GM20000 (cell line): ENCODE data around the gene ZNF837.

Experiments
- DNase-seq: peaks from one replicate; pipeline ENCODE4 v3.0.0; 2012; ENCODE audit warnings: low spot score
- CTCF ChIP-seq: IDR thresholded peaks from 2 replicates; pipeline ENCODE4 v1.5.1; 2012; ENCODE audit warnings: mild to moderate bottlenecking, control low read depth; ENCODE audit errors: extremely low read depth, missing control alignments

ZNF837 gene

DNA sequence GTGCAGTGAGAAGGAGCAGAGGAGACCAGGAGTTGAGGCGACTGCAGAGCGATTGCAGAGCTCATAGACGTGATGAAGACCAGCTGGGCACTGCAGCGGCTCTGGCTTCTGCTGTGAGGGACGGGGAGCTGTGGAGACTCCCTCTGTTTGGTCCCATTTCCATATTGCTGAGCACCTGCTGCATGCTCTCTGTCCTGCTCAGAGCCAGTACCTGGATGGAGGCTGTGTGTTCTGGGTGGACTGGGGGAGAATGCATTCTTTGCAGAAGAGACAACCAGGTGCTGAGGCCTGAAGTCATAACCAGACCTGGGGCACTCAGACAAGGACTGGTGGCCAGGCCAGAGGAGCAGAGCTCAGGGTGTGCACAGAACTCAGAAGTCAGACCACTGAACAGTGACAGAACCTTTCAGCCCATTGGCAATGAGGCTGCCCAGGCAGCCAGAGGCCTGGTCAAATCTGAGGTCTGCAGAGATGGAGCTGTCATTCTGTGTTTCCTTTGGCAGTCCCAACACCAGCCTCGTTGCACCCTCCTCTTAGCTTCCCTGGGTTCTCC is 26.3 kb downstream of the ZNF837 start:
- DNase-seq: no peak
- TF ChIP-seq CTCF: no peak

DNA sequence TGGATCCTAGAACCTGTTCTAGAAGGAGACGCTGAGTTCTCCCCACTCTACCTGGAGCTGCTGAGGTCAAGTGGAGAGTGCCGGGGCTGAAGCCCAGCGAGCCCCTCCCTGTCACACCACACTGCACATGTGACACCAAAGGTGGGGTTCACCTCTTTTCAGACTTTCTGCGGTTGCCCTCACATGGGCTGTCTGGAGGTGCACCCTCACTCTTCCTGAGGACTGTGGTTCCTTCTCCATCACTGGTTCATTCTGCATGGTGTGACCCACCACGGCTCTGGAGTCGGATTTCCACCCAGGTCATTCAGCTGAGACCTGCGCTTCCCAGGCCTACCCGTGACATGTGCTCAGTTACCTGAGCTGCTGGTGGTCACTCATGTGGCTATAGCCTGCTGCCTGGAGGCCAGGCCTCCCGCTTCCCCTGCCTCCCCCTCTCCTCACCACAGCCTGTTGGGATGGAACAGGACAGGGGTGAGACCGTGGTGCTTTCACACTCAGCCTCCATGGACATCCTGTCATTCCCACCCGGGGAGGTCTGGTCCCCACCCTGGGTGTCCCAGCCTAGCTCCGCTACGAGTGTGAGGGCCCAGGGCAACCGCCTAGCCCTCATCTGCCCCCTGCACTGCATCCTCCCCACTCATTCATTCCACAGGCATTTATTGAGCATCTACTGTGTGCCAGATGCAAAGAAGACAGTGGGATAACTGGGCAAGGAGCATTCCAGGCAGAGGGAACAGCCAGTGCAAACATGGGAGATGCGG is 26.9 kb downstream of the ZNF837 start:
- DNase-seq: no peak
- no peak for TF ChIP-seq CTCF

DNA sequence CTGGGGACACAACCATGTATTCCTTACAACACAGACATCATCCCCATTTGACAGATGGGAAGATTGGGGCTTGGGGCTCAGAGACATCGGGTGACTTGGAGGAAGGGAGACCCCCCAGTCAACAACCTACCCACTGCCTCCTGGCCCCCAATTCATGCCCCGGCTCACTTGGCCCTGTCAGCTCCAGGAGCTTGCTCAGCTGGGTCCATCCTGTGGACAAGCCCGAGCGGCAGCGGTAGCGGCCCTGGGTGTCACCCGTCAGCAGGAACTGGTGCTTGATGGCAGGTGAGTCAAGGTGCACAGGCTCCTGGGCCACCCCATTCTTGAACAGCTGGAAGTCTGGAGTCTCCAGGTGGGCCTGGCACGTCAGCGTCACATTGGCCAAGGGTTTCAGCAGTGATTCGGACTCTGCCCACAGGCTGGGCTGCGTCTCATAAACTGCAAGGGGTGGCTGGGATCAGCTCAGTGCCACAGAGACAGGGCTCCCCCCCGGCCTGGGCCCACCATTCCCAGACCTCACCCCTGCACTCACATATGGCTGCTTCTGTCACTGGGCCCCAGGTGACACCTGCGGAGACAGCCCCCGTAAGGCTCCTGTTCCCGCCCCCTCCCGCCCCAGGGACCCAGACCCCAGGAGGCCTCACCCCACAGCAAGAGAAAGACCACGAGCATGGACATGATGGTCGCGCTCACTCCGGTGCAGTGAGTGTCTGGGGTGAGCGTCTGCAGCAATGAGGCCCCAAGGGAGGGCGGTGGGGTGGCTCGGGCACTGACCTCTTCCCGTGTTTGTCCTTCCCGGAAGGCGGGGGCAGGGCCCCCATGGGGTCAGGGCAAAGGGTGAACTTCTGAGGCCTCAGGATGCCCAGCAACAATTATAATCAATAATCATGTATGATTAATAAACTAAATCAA is 27.8 kb downstream of the ZNF837 start, which contains the start of gene A1BG:
Gene A1BG (minus strand): TSS at position 733 of the 912 bp plus-strand sequence. CDS start 55 bp downstream, at position 678.
- DNase-seq: no peak
- TF ChIP-seq CTCF: no peak

DNA sequence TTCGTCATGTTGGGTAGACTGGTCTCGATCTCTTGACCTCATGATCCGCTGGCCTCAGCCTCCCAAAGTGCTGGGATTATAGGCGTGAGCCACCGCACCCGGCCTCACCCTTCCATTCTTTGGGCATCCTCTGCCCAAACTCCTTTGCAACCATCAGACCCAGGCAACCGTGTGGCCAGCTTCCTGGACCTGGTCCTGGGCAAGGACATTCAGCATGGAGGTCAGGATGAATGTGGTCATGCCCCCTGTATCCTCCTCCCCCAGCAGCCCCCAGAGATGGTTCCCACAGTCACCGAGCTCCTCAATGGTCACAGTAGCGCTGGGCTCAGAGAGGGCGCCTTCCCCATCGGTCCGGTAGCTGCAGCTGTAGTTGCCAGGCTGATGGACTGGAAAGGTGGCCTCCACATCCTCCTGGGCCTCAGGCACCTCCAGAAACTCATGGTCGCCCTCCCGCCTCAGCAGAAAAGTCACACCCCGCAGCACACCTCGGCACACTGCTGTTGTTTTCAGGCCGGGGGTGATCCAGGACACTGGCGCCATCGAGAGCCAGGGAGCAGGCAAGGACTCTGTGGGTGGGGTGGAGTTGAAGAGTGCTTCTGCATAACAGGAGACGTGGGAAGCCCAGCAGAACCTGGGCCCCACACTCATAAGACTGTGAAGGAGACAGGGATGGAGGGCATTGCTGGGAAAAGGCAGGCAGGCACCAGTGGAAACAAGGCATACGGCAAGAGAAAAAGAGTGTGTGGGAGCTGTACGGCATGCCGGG is 28.7 kb downstream of the ZNF837 start:
- DNase-seq: no peak
- TF ChIP-seq CTCF: no peak

GRCh38 chr19:58351558-58351878 is 29.3 kb downstream of the ZNF837 start:
- TF ChIP-seq CTCF: no peak
- DNase-seq: no peak

DNA sequence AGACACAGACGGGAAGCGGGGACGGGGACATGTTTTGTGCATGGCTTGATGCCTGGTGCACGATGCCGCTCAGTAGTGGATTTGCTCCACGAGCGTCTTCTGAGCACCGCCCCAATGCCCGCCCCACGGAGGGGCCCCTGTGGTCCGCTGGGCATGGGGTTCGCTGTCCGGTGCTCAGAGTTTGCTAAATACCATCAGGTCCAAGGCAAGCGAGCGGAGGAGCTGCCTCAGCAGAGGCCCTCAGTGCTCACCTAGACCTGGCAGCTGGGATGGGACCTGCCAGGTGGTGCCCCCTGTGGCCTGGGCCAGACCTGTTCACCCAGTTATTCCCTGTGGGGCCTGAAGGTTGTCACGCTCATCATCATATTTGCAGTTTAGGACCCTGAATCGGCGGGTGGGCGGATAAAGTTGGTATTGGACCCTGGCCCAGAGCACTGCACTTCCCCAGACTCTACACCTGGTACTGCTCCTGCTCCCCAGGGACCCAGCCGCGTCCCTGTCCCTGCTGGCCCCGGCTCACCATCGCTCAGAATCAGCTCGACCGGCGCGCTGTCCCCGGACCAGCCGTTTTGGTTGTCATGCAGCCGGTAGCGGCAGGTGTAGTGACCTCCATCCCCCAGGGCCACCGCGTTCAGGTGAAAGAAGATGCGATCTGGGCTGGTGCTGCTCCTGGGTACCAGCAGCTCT is 29.8 kb downstream of the ZNF837 start:
- no peak for DNase-seq
- TF ChIP-seq CTCF: no peak
